Measurements from ENCODE around the gene PSMG4.

Gene PSMG4

DNA sequence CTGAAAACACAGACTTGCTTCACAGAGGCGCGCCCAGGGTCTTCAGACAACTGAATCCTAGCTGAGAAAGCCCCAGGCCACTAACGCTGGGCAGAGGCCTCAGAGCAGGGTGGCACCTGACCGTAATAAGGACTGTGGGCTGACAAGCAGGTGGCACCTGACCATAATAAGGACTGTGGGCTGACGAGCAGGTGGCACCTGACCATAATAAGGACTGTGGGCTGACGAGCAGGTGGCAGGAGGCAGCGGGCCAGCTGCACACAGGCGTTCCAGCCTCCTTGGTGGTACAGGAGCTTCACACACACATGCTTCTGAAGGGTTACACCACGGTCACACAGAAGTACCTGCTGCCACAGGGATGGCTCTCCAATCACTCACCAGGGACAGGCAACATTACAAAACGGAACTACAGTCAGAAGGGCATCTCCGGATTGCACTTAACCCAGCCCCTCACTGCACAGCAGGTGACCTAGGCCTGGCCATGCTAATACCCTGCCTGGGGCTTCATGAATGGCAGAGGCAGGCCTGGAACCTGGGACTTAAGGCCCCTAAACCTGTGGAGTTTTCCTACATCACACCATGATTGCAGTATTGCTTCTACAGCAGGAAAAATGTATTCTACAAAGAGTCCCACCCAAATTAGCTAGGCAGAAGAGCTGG is 50.8 kb downstream of the PSMG4 start:
- no peak for DNase-seq (ENCODE audit: low spot score)

DNA sequence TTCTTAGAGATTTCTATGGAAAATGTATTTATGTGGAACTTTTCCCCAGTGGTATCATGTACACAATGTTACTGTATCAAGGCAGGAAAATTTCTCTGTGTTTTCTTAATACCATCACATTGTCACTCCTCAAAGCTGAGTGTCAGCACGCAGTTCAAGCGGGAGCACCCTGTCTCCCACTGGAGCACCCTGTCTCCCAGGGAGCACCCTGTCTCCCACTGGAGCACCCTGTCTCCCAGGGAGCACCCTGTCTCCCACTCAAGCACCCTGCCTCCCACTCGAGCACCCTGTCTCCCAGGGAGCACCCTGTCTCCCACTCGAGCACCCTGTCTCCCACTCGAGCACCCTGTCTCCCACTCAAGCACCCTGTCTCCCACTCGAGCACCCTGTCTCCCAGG is 51.3 kb downstream of the PSMG4 start:
- DNase-seq (ENCODE audit: low spot score), result no peak

DNA sequence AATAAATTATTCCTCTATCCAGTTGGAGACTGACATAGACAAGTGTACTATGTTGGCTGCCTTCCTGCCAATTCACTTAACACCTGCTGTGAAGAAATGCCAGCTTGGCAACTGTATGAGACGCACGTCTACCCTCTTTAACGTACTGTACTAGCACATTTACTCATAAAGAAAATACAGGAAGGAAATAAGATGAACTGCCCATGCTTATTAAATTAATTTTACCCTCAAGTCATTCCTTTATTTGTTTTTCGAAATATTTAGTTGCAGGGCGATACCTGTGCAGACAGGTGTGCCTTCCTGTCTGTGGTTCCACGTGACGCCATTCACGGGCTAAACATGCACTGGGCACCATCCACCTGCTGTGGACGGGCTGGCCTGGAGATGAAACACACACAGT is 52.0 kb downstream of the PSMG4 start:
- no peak for DNase-seq (ENCODE audit: low spot score)

DNA sequence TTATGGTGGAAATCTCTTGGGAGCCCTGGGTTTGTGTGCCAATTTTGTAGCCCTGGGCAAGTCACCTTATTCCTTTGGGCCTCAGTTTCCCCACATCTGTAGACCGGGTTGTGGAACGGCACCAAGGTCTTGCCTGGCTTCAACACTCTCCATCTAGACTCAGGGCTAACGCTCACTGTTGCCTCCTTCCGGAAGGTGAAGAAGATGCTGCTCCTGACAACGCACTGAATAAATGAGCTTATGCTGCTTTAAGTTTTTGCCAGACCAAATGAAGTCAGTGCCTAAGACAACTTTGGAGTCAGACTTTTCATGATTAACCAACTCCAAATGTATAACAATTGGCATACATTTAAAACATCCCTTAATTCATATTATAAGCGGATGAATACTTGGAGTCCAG is 53.1 kb downstream of the PSMG4 start:
- DNase-seq (ENCODE audit: low spot score), result no peak

DNA sequence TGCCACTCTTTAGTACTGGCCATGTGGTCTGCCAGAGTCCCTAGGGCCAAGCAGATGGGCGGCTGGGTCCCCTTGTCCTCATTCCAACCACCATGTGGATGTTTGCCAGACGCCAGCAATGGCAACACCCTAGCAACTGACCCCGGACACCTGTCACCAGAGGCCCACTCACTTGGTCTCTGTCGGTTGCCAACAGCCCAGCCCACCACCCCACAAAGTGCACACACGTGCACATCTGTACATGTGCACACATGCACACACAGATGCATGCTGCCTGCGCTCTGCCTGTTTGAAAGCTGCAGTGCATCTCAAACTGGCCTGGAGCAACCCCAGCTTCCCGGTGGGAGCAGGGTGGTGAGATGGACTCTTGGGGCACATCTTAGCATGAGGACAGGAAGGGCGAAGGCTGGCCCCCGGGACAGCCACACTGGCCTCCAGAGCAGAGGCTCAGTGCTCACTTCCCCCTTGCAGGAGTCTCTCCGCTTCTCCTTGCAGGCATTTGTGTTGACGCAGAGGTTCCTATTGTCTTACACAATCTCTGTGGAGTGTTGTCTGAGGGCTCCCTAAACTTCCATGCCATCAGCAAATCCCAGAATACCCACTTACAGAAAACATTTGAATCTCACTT is 54.0 kb downstream of the PSMG4 start:
- DNase-seq (ENCODE audit: low spot score), result no peak

DNA sequence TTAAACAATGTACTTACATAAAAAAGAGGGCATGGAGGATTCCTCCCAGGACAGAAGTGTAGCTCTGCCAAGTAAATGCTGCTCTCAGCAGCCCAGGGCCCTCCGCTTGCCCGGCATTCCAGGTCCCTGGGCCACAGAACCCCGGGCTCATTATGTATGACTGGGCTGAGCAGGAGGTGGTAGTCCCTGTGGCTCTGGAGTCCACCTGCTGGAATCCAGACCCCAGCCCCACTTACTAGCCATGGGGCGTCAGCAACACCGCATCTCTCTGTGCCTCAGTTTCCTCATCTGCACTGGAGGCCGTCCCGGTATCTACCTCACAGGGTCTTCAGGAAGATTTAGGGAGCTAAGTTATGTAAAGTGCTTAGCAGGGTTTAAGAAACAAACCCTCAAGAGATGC is 55.4 kb downstream of the PSMG4 start:
- no peak for DNase-seq (ENCODE audit: low spot score)

DNA sequence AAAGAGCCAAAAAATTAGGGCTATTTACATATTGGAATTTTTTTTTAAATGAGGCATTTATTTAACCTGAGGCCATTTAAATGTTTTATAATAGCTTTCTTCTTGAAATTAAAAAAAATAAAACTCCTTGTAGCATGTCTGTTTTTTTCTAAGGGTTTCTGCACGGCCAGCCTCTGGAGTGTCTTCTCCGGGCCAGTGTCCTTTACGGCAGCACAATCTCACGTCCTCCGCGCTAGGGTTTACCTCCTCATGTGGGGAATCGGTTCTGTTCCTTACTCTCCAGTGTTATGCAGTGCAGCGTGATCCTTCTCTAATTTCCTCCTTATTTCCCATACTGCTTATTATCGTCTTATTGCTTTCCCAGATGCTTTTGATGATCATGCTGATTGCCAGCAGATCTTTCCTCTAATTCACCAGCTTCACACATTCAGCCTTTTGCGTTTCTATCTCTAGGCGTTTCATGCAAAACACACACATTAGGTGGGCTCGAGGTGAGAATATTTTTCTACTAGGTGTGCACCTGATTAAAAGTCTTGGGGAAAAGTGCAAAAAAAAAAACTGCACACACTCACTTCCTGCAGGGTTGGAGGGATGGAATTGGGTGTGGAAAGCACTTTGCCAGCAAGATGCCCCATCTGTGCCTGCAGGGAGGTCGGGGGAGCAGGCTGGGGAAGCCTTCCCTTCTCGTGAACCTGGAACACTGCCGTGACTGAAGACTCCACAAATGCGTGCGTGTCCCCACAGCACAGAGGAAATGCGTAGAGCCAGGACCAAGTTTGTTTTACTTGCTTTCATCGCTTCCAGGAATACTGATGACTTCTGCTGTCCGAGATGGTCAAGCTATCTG is 56.1 kb downstream of the PSMG4 start:
- no peak for DNase-seq (ENCODE audit: low spot score)

DNA sequence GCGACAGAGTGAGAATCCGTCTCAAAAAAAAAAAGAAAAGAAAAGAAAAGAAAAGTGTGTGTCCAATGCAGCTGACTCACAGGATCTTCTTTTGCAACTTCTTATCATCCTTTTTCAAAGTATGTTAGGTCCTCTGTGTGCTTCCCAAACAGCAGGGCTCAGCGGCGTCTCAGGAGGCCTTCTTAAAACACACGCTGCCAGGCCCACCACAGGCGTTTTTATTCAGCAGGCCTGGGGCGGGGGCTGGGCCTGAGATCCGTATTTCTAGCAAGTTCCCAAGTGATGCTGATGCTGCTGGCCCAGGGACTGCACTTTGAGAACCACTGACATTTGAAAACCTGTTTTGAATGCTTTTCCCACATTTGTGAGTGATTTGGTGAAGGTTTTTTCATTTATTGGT is 57.1 kb downstream of the PSMG4 start:
- DNase-seq (ENCODE audit: low spot score), result no peak

DNA sequence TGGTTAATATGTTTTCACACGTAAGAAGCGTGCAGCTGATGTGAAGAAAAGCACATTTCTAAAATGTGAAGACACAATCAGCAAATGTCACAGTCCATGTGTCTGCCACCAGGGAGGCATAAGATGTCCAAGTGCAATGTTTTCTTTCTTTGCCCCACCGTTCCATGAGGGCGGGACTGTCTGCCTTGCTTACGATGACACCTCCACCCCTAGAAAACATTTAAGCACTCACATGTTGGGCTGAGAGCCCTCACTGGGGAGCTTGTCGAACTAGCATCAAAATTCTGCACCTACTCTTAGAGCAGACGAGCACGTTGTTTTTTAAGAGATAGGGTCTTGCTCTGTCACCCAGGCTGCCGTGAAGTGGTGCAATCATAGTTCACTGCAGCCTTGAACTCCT is 57.6 kb downstream of the PSMG4 start:
- no peak for DNase-seq (ENCODE audit: low spot score)

DNA sequence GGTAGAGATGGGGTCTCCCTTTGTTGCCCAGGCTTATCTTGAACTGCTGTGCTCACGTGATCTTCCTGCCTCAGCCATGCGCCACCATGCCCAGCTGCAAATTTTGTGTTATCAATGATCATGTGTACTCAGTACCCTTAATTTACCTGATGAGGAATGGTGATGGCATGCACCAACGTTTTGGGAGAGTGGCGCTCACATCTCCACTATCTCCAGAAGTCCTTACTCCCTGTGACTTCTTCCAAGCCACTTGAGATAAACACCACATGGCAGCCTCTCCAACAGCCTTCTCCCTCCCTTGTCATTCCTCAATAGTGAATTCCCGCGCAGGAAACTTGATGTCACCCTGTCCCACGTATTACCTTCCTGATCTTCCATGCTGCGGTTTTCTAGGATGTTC is 58.1 kb downstream of the PSMG4 start:
- no peak for DNase-seq (ENCODE audit: low spot score)

Measured in hematopoietic multipotent progenitor cell treated with erythropoietin and hydrocortisone succinate and interleukin-3 and kit ligand, for 15 days (in vitro differentiated cells).